KMS-11 (cell line): Measurements from ENCODE around the gene EIF2S3.

ENCODE experiments used
- H2AFZ ChIP-seq: fragments of 200-600 bp; sonication (generic); 2 replicates; pipeline ENCODE4 v1.6.1; 2016; ENCODE audit warnings: antibody characterized with exemption, mixed run types, low read depth
- H3K27ac ChIP-seq: fragments of 200-600 bp; sonication (generic); 2 replicates; pipeline ENCODE4 v1.6.1; 2016; ENCODE audit warnings: mild to moderate bottlenecking, mixed run types
- H3K27me3 ChIP-seq: fragments of 200-600 bp; sonication (generic); 2 replicates; pipeline ENCODE4 v1.6.1; 2017; ENCODE audit warnings: mild to moderate bottlenecking, low read depth, mixed run types, moderate library complexity; ENCODE audit not compliant: insufficient read depth
- H3K36me3 ChIP-seq: fragments of 200-600 bp; sonication (generic); 2 replicates; pipeline ENCODE4 v1.6.1; 2017; ENCODE audit warnings: mild to moderate bottlenecking, mixed run types; ENCODE audit not compliant: insufficient read depth
- H3K4me1 ChIP-seq: fragments of 200-600 bp; sonication (generic); 2 replicates; pipeline ENCODE4 v1.6.1; 2016; ENCODE audit warnings: mild to moderate bottlenecking, low read depth, mixed run types; ENCODE audit not compliant: poor library complexity, severe bottlenecking
- H3K4me2 ChIP-seq: fragments of 200-600 bp; sonication (generic); 2 replicates; pipeline ENCODE4 v1.7.0; 2016; ENCODE audit warnings: mild to moderate bottlenecking, mixed run types
- H3K4me3 ChIP-seq: fragments of 200-600 bp; sonication (generic); IDR thresholded peaks from 2 replicates; pipeline ENCODE4 v1.6.1; 2017; ENCODE audit warnings: low read depth, low read length, mixed read lengths; ENCODE audit not compliant: insufficient read depth
- H3K79me2 ChIP-seq: fragments of 200-600 bp; sonication (generic); 2 replicates; pipeline ENCODE4 v1.6.1; 2016; ENCODE audit warnings: low read depth, mixed run types; ENCODE audit not compliant: insufficient read depth
- H3K9ac ChIP-seq: fragments of 200-600 bp; sonication (generic); 2 replicates; pipeline ENCODE4 v1.6.1; 2016; ENCODE audit warnings: mild to moderate bottlenecking, mixed run types
- H4K20me1 ChIP-seq: fragments of 200-600 bp; sonication (generic); 2 replicates; pipeline ENCODE4 v1.6.1; 2016; ENCODE audit warnings: mild to moderate bottlenecking, mixed run types; ENCODE audit not compliant: insufficient read depth
- TF ChIP-seq, protein P1 (sequence below): fragments of 200-600 bp; sonication (generic); conservative IDR thresholded peaks from 2 replicates; pipeline ENCODE4 v1.6.1; 2017; ENCODE audit warnings: low read depth, mild to moderate bottlenecking, antibody characterized with exemption, low read length, moderate library complexity, mixed read lengths

Gene EIF2S3

GRCh38 chrX:24025741-24026403 is 28.9 kb upstream of the EIF2S3 start:
- Histone ChIP-seq H3K9ac (peak overlapping the region; percentile 94), H3K36me3 (no peaks in the 10 kb centered on the region), H3K27ac (peak overlapping the region; percentile 93), H3K27me3 (no peaks in the 10 kb centered on the region), H3K4me3 (no peak overlapping the region), H4K20me1 (no peaks in the 10 kb centered on the region), H2AFZ (peak overlapping the region; percentile 76), H3K4me2 (peak overlapping the region; percentile 9; the same call in 1 of the 2 replicates), H3K79me2 (peaks cover 39% of the 10 kb centered on the region), H3K4me1 (peaks cover 4% of the 10 kb centered on the region)
- TF ChIP-seq, protein P1, sequence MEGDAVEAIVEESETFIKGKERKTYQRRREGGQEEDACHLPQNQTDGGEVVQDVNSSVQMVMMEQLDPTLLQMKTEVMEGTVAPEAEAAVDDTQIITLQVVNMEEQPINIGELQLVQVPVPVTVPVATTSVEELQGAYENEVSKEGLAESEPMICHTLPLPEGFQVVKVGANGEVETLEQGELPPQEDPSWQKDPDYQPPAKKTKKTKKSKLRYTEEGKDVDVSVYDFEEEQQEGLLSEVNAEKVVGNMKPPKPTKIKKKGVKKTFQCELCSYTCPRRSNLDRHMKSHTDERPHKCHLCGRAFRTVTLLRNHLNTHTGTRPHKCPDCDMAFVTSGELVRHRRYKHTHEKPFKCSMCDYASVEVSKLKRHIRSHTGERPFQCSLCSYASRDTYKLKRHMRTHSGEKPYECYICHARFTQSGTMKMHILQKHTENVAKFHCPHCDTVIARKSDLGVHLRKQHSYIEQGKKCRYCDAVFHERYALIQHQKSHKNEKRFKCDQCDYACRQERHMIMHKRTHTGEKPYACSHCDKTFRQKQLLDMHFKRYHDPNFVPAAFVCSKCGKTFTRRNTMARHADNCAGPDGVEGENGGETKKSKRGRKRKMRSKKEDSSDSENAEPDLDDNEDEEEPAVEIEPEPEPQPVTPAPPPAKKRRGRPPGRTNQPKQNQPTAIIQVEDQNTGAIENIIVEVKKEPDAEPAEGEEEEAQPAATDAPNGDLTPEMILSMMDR, result no peak

GRCh38 chrX:24026432-24026831 is 28.3 kb upstream of the EIF2S3 start:
- Histone ChIP-seq H3K4me3 (no peak overlapping the region), H3K27ac (no peak overlapping the region; the same call in 1 of the 2 replicates), H2AFZ (peak overlapping the region; percentile 76; the same call in 1 of the 2 replicates), H3K4me1 (no peaks in the 10 kb centered on the region), H4K20me1 (no peaks in the 10 kb centered on the region), H3K36me3 (no peaks in the 10 kb centered on the region), H3K27me3 (no peaks in the 10 kb centered on the region), H3K4me2 (peak overlapping the region; percentile 9; the same call in 1 of the 2 replicates), H3K79me2 (peaks cover 33% of the 10 kb centered on the region), H3K9ac (no peak overlapping the region; the same call in 1 of the 2 replicates)
- TF ChIP-seq, protein P1, result no peak

DNA sequence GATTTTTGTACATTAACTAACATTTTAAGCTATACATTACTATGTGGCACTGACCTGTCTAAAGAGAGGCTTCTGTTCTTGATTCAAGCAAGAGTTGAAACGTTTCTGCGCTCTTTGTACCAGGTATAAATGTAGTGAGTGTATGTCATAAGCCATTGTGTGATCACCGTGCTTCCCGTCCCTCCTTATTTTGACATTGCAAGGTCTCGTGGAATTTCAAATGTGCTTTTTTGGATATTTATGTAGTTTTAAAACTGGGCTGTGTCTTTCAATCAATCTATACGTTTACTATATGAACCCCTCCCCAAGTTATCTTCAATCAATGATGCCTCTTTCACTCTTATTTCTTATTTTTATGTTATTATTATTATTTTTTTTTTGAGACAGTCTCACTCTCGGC is 27.7 kb upstream of the EIF2S3 start, which contains the start of gene KLHL15:
Gene KLHL15 (minus strand): TSS at position 101 of the 400 bp plus-strand sequence. CDS start 20,493 bp downstream, outside the sequence.
- no peaks in the 10 kb centered on the region for H3K27me3 ChIP-seq
- no peak within 1 kb of the TSS for H3K4me3 ChIP-seq
- peaks cover 27% of the 10 kb centered on the region for H3K79me2 ChIP-seq
- no peaks in the 10 kb centered on the region for H4K20me1 ChIP-seq
- no peaks in the 10 kb centered on the region for H3K36me3 ChIP-seq
- TF ChIP-seq, protein P1, result no peak
- peak within 1 kb of the TSS; percentile 94 for H3K9ac ChIP-seq
- H3K27ac ChIP-seq, result peak within 1 kb of the TSS; percentile 93
- peak within 1 kb of the TSS; percentile 76 for H2AFZ ChIP-seq
- H3K4me1 ChIP-seq, result no peaks in the 10 kb centered on the region
- peak within 1 kb of the TSS; percentile 9; the same call in 1 of the 2 replicates for H3K4me2 ChIP-seq

DNA sequence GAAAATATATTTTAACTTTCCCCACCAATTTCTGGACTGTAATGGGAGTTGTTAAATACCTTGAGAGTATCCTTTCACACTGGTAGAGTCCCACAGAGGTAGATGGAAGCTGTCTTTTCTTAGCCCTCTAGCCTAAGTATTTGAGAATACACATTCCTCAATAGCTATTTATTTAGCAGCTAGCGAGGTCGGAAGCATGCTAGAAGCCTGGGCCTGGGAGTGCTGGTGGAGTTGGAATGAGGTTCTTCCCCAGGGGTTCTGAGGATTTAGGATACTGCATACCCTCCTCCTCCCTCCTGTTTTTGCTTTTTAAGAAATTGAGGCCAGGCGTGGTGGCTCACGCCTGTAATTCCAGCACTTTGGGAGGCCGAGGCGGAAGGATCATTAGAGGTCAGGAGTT is 26.8 kb upstream of the EIF2S3 start:
- Histone ChIP-seq H3K36me3 (no peaks in the 10 kb centered on the region), H3K4me3 (no peak overlapping the region), H3K27me3 (no peaks in the 10 kb centered on the region), H2AFZ (no peak overlapping the region), H3K9ac (no peak overlapping the region), H3K27ac (no peak overlapping the region), H3K79me2 (peaks cover 18% of the 10 kb centered on the region), H3K4me2 (no peak overlapping the region), H3K4me1 (no peaks in the 10 kb centered on the region), H4K20me1 (no peaks in the 10 kb centered on the region)
- TF ChIP-seq, protein P1, result no peak
